Measurements from ENCODE around the gene XYLT1. TPM values are rescaled to one million over a fixed set of nuclear protein-coding genes. Genes with fewer than 3 reads are reported as not detected.
A peak's percentile ranks its signal among the peaks of the same experiment; 100 is the strongest.

The XYLT1 gene
- total and polyA plus RNA-seq, 2 of the 4 experiments (the other 2 are of a cell fraction): 9.0 to 12.7 TPM

GRCh38 chr16:17501321-17501720, 30.6 kb upstream of the XYLT1 start:
- no peak overlapping the region for H3K4me3 ChIP-seq (ENCODE audit: insufficient read depth, low read depth, low read length)
- no peak overlapping the region for H3K27ac ChIP-seq (ENCODE audit: insufficient read depth, low read length)
- no peak overlapping the region for H4K5ac ChIP-seq (ENCODE audit: low read depth, low read length)
- ChIA-PET CTCF (no interaction called here), POLR2A (ENCODE audit: unreplicated experiment) (no interaction called here)
- H3K4ac ChIP-seq (ENCODE audit: low read depth, low read length): no peak overlapping the region
- H3K18ac ChIP-seq (ENCODE audit: low read depth, low read length): no peak overlapping the region
- dilution Hi-C loops (cut with HindIII; ENCODE audit: low sequenced_read_pairs, unreplicated experiment): no loop called here
- H3K14ac ChIP-seq (replicated peaks; ENCODE audit: low read depth, low read length): no peak overlapping the region; the same call in 1 of the 2 replicates
- no peak overlapping the region for H3K23ac ChIP-seq (ENCODE audit: low read depth, low read length)
- H3K9ac ChIP-seq (ENCODE audit: low read depth, low read length): no peak overlapping the region
- DNase-seq (no peak), ATAC-seq (ENCODE audit: low read depth) (no peak)
- WGBS, 2 experiments (ENCODE audit: extremely low coverage in 2 of 2, insufficient read length in 1 of 2): 90% methylated on average over 2 of the region's 9 CpGs; no CpG with 5 or more reads in 1 of the 2 experiments
- H2BK5ac ChIP-seq (ENCODE audit: low read depth, low read length, poor library complexity, severe bottlenecking): no peak overlapping the region
- H2AK9ac ChIP-seq (replicated peaks; ENCODE audit: low read depth, low read length, poor library complexity): no peak overlapping the region
- H3K56ac ChIP-seq (ENCODE audit: extremely low read depth, insufficient read depth, low read length): no peak overlapping the region
- H2AFZ ChIP-seq (replicated peaks; ENCODE audit: low read length, poor library complexity): no peak overlapping the region
- no peak overlapping the region for H2BK120ac ChIP-seq (ENCODE audit: low read depth, low read length)
- intact Hi-C loops (cut with micrococcal nuclease): no loop called here
- H4K91ac ChIP-seq (ENCODE audit: insufficient read depth, low read depth, low read length): no peak overlapping the region
- H4K8ac ChIP-seq (ENCODE audit: low read depth in 2 of 2, low read length in 2 of 2): no peak overlapping the region
- no peaks in the 10 kb centered on the region for H3K27me3 ChIP-seq (ENCODE audit: control insufficient read depth, insufficient read depth, low read length)
- BruUV-seq (replicated peaks): no TSS peak
- no peak overlapping the region for H2AK5ac ChIP-seq (ENCODE audit: low read depth, low read length)
- no peak overlapping the region for H3K4me2 ChIP-seq (ENCODE audit: low read depth, low read length)
- H2BK20ac ChIP-seq (ENCODE audit: low read depth, low read length): no peak overlapping the region
- H3K4me1 ChIP-seq (ENCODE audit: control insufficient read depth, insufficient read depth, low read length): peaks cover 2% of the 10 kb centered on the region; the same call in 1 of the 2 replicates
- H3K36me3 ChIP-seq (ENCODE audit: control insufficient read depth, insufficient read depth, low read length): no peaks in the 10 kb centered on the region
- in situ Hi-C loops (cut with MboI; ENCODE audit: low sequenced_read_pairs): no loop called here
- no peaks in the 10 kb centered on the region for H4K20me1 ChIP-seq (ENCODE audit: insufficient read depth, low read length)
- H2BK15ac ChIP-seq (ENCODE audit: low read depth, low read length): peak overlapping the region; percentile 59; the same call in 1 of the 3 replicates
- no peak for TF ChIP-seq CHD1 (IDR thresholded peaks at IDR 0.05; ENCODE audit: low read depth, low read length)
- TF ChIP-seq MXI1 (IDR thresholded peaks at IDR 0.05; ENCODE audit: borderline replicate concordance, low read depth, low read length): no peak
- no peak for TF ChIP-seq FOS (IDR thresholded peaks at IDR 0.05; ENCODE audit: low read depth, low read length)
- TF ChIP-seq, protein P1, sequence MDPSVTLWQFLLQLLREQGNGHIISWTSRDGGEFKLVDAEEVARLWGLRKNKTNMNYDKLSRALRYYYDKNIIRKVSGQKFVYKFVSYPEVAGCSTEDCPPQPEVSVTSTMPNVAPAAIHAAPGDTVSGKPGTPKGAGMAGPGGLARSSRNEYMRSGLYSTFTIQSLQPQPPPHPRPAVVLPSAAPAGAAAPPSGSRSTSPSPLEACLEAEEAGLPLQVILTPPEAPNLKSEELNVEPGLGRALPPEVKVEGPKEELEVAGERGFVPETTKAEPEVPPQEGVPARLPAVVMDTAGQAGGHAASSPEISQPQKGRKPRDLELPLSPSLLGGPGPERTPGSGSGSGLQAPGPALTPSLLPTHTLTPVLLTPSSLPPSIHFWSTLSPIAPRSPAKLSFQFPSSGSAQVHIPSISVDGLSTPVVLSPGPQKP (IDR thresholded peaks at IDR 0.05; ENCODE audit: borderline replicate concordance, low read depth, low read length): no peak
- TF ChIP-seq RAD21 (IDR thresholded peaks at IDR 0.05; ENCODE audit: low read length): no peak
- no peak for TF ChIP-seq POLR2A (IDR thresholded peaks at IDR 0.05; ENCODE audit: low read depth, low read length)
- no peak for TF ChIP-seq CTCF (conservative IDR thresholded peaks at IDR 0.05; ENCODE audit: low read depth, low read length)
- TF ChIP-seq RCOR1 (IDR thresholded peaks at IDR 0.05; ENCODE audit: insufficient replicate concordance, low read length): no peak
- no peak for TF ChIP-seq CEBPB (IDR thresholded peaks at IDR 0.05; ENCODE audit: low read depth, low read length)
- TF ChIP-seq SMC3 (IDR thresholded peaks at IDR 0.05; ENCODE audit: low read depth, low read length): no peak
- TF ChIP-seq RFX5 (IDR thresholded peaks at IDR 0.05; ENCODE audit: low read depth, low read length): no peak
- no peak for TF ChIP-seq MAZ (IDR thresholded peaks at IDR 0.05; ENCODE audit: borderline replicate concordance, low read depth, low read length)
- TF ChIP-seq NFE2L2 (IDR thresholded peaks at IDR 0.05; ENCODE audit: low read depth, low read length): no peak
- no peak for TF ChIP-seq BHLHE40 (IDR thresholded peaks at IDR 0.05; ENCODE audit: low read depth, low read length)
- no peak for TF ChIP-seq MAFK (IDR thresholded peaks at IDR 0.05; ENCODE audit: low read depth, low read length)
- TF ChIP-seq USF2 (IDR thresholded peaks at IDR 0.05; ENCODE audit: low read depth, low read length): no peak
- H3K79me1 ChIP-seq (ENCODE audit: low read depth in 1 of 2, low read length in 2 of 2): no peaks in the 10 kb centered on the region
- H3K9me1 ChIP-seq (ENCODE audit: insufficient read depth, low read length): peaks cover 4% of the 10 kb centered on the region
- no peaks in the 10 kb centered on the region for H3K9me3 ChIP-seq (ENCODE audit: control insufficient read depth, insufficient read depth, low read length)
